Measurements from ENCODE around the gene XAF1.
"Not testable (repeated sequence)": the region's sequence is repeated elsewhere in the genome, so short reads cannot be mapped to it uniquely, and the experiment has no call there.

Gene XAF1

DNA sequence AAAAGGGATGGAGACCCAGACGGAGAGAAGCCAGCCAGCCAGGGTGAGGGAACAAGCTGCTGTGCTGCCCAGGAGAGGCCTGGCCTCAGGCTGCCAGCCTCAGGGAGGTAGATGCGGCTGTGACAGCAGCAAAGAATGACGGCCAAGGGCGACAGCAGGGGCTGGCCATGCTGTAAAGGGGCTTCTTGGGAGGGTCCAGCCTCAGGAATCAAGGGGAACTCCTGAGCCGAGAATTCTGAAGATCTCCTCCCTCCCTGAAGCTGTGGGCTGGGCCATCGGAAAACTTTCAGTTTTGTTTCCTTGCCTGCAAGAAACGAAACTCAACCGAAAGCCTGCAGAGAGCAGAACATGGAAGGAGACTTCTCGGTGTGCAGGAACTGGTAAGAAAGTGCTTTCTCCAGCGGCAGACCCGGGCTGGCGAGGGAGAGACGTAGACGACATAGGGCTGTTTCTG, at the start of gene XAF1:
Gene XAF1 (plus strand): TSS at position 316 of the 454 bp plus-strand sequence. CDS start 33 bp downstream, at position 349.
- peak; percentile 47 to 65 for DNase-seq

DNA sequence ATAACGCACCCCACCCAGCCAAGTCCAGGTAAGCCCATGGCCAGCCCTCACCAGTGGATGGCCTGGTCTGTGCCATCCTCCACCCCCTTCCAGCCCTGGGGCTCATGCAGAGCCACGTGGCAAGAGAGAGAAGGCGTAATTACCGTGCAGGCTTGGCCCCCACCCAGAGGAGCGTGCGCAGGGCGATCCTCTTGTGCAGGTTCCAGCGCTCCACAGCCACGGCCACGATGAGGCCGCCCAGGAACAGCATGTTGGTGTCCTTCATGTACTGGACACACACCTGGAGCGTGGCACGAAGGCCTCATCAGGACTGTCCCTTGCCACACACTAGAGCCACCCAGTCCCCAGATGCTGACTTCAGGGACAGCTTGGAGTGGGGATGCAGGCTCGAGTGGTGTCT, 49.3 kb upstream of the XAF1 start:
- no peak for DNase-seq

DNA sequence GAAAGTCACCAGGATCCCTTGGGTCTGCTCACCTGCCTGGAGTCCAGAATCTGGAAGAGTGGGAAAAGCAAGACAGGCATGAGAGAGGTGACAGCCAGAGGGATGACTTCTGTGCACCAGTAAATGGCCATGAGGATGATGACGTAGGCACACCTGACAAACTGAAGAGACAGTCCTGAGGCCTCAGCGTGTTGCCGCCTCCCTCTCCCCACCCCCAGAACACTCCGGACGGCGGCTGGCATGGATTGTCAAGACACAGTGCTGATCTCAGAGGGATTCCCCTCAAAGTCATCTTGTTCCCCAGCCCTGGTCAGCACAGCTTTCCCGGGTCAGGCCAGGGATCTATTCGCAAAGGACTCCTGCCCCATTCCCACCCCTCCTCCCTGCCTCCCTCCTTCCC, 48.9 kb upstream of the XAF1 start:
- DNase-seq = no peak

DNA sequence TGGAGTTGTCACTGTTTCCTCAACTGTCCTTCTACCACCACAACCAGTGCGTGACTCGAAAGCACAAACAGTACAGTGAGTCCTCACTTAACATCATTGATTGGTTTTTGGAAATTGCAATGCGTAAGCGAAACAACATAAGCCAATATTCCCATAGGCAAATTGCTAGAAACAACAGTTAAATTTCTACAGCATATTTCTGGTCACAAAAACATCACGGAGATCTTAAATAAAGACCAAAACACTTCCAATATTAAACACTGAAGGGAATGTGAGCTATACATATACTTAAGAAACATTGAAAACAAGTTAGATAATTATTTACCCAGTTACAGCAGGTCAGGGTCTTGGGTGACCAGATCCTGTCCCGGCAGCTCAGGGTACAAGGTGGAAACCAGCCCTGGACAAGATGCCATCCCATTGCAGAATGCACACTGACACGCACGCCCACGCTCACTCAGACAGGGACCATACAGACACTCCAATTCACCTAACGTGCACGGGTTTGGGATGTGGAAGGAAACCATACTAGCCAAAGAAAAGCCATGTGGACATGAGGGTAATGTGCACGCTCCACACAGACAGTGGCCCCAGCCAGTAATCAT, 47.4 kb upstream of the XAF1 start:
- no peak for DNase-seq

GRCh38 chr17:6710317-6710716, 45.5 kb upstream of the XAF1 start:
- DNase-seq = no peak

DNA sequence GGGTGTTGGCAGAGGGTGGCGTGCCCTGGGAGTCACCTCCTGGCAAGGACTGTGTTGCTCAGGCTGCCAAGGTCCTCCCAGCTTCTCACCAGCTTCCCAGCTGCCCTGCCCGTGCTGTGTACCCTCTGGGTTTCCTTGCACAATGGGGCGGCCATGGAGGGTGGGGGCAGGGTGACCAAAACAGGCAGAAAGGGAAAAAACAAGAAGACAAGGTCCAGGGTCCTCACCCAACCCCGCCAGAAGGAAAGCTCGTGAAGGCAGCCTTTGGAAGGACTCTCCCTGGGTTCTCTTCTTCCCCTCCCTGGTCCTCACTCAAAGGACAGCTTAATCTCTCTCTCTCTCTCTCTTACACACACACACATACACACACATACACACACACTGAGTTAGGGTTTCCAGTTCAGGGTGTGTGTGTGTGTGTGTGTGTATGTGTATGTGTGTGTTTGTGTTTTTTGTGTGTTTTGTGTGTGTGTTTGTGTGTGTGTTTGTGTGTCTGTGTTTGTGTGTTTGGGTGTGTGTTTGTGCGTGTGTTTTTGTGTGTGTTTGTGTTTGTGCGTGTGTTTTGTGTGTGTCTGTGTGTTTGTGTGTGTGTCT, 44.7 kb upstream of the XAF1 start:
- DNase-seq = no peak

DNA sequence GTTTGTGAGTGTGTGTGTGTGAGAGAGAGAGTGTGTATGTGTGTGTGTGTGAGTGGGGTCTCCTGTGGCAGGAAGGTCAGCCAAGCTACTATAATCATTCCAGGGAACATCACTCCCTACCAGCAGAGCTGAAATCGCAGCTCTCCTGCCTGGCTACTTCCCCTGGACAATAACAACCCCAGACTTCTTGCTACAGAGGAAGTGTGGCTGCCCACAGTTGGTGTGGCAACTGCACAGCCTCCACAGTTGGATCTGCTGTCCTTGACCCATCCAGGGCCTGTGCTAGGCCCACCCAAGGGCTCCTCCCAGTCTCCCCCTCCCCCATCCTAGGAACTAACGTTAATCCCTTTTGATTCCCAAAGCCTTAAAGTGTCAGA, 44.2 kb upstream of the XAF1 start:
- no peak for DNase-seq

- no peak for DNase-seq
Observed at GRCh38 chr17:6712058-6712853, 43.6 kb upstream of the XAF1 start.

DNA sequence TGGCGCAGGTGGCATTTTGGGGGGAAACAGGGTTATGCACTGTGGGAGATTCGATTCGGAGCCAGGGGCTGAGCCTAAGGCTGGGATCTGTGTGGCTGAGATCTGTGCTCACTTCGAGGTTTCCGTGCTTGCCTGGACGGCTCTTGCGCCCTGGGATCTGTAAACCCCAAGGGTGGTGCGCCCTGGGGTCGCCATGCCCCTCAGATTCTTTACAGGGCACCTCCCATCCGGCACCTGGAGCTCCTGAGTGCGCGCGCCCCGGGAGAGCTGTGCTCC, 43.1 kb upstream of the XAF1 start:
- no peak for DNase-seq

DNA sequence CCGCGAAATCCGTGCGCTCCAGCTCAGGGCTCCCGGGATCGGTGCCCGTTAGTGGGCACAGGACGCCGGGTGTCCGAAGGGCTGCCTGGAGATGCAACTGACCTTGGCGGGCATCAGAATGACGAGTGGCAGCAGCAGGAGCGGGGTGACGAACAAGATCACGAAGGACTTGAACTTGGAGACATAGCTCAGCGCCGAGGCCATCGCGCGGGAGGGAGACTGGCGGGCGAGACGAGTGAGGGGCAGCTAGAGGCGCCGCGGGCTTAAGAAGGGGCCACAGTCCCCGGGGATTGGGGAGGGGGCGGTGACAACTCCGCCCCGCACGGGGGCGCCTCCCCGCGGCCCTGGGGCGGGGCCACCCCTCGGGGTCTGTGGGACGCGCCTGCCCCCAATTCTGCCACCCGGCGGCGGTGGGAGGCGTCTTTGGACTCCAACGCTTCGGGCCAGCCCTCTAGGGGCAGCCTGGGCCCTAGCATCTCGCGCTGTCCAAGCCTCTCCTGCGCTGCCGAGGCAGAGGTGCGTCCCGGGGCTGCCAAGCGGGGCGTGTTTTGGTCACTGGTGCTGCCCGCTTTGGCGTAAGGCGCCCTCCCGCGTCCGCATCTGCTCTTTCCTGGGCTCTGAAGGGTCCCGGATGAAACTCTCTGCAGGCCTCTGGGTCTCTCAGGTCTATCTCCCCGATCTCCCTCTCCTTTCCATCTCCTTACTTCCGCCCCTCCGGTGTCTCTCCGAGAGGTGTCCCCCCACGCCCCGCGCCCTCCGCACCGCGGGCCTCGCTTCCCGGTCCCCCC, 42.5 kb upstream of the XAF1 start, which contains the start of gene SLC13A5:
Gene SLC13A5 (minus strand): TSS at position 240 of the 788 bp plus-strand sequence. CDS start 36 bp downstream, at position 204.
- DNase-seq = no peak

DNA sequence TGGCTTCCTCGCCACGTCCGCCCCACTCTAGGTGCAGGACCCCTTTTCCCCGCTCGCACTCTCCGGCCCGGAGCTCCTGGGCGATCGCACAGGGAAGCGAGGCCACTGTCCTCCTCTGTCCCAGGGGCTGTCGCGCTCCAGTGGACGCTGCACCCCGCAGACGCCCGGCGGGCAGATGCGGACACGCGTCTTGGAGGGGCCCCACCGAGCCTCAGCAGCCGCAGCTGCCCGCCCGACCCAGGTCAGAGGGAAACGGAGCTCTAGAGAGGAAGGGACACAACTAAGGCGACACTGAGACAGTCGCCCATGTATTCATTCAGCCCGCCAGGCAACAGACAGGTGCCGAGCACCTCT, 42.0 kb upstream of the XAF1 start:
- DNase-seq = no peak

- DNase-seq = no peak
Observed at GRCh38 chr17:6714315-6714874, 41.5 kb upstream of the XAF1 start.

- no peak for DNase-seq
Observed at GRCh38 chr17:6716736-6717135, 39.1 kb upstream of the XAF1 start.

DNA sequence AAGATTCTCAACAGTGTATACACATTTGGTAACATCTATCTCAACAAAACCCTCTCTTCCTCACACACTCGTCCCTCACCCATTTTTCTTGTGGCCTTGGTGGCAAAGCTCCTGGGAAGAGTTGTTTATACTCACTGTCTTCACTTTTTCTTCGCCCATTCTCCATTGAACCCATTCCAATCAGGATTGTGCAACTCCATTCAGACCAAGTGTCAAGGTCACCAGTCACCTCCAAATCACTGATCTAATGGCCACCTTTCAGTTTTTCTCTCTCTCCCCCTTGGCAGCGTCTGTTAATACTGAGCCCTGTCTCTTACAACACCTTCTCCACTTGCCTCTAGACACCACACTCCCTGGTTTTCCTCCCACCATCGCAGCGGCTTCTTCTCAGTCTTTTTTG, 34.1 kb upstream of the XAF1 start:
- no peak for DNase-seq

GRCh38 chr17:6724009-6724408, 31.8 kb upstream of the XAF1 start:
- DNase-seq = no peak

DNA sequence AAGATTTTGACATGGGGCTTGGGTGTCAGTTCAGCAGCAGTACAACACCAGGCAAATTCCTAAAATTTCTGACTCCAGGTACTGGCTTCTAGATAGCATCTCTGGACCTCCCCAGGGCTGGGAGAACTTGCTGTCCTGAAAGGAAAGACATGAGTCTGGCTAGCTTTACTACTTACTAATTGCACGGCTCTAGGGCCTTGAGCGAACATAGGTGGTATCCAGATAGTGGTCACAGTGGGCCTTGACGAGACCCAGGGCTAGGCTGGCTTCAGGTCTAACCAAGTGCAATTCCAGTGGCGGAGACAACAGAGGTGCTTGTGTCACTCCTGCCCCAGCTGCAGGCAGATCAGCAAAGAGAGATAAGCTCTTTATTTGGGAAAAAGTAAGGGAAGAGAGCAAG, 26.3 kb upstream of the XAF1 start:
- DNase-seq = no peak

DNA sequence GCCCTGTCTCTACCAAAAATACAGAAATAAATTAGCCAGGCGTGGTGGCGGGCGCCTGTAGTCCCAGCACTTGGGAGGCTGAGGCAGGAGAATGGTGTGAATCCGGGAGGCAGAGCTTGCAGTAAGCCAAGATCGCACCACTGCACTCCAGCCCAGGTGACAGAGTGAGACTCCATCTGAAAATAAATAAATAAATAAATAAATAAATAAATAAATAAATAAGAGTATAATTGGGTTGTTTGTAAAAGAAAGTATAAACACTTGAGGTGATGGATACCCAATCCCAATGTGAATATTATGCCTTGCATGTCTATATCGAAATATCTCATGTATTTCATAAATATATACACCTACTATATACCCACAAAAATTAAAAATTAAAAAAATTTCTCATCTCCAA, 9.2 kb upstream of the XAF1 start:
- DNase-seq = not testable (repeated sequence)

DNA sequence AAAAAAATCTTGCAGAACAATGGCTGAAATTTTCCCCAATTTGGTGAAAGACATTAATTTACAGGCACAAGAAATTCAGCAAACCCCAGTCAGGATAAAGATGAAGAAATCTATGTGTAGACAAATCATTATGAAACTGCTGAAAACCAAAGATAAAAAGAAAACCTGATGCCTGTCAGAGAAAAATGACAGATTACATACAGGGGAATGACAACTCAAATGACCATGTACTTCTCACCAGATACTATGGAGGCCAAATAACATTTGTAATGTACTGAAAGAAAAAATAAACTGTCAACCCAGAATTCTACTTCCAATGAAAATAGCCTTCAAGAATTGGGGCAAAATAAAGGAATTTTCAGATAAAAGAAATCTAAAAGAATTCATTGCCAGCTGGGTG, 7.2 kb upstream of the XAF1 start:
- no peak for DNase-seq

- no peak for DNase-seq
Observed at GRCh38 chr17:6749519-6749918, 6.3 kb upstream of the XAF1 start.

DNA sequence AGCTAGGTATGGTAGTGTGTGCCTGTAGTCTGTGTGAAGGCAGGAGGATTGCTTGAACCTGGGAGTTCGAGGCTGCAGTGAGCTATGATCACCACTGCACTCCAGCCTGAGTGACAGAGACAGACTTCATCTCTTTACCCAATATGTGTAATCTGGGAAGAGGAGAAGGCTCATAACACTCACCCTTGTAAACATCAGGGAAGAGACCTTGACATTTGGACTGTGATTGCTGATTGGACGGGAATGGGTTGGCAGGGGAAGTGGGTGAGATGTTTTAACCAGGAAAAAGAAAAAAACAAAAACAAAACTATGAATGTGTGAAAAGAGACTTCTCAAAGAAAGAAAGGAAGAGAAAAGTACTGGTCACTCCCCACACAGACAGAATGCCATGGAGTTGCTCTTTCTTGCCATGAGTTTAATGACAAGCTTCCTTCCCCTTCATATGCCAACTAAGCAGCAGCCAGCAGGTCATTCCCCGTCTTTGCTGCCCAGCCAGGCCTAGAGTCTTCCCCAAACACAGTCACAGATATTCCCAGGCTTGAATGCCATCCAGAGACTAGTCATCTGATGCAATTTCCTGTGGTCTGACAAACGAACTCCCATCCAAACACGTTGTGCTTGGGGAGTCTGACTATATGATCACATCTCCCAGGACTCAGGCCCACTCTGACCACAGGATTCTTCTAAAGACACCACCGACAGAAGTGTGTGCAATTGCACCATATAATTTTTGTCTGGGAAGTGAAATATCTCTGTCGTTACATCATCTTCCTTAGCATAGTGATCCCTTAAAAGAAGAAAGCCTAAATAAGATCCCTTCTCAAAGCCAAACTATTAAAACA, 3.6 kb upstream of the XAF1 start:
- peak in 1 of 2 donors; percentile 13 for DNase-seq

DNA sequence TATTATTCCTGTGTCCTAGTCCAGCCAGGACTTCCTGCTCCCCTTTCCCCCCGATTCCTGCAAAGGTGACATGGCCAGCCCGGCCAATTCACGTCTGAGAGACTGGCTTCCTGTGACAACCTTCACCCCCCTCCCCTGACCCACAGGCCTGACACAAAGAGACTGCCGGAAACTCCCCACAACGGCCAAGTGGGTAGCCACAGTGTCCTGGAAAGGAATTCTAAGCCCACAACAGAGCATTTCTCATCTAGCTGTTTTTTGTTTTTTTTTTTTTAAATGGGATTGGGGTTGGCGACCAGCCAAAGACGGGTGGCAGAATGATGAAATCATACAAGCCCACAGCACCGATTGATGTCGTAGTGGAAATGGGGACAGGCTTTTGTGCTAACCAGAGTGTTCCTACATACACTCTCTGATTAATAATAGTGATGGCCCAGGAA, 2.8 kb upstream of the XAF1 start:
- DNase-seq = peak; percentile 44 to 71

DNA sequence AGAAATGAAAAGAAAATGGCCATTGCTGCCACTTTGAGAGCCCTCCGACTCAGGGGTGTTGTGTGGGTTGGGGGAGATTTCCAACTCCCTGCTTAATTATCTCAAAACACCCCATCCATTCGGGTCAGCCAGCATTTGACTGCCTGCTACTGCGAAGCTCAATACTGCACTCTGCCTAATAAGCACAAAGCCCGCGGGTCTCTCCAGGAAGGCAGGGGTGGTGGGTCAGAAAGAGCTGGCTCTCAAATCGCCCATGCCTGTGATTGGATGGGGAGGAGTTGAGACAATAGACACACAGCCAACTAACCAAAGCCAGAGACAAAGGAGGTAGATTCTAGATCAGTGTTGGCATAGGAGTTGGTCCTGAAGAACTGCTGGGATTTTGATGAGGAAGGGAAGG, 2.3 kb upstream of the XAF1 start:
- no peak for DNase-seq

All from CD4-positive, alpha-beta T cell treated with Interleukin-4 for 1 hour (primary cell).